ENCODE data around the gene SMIM38. TPM values are rescaled to one million over a fixed set of nuclear protein-coding genes. Genes with fewer than 3 reads are reported as not detected.

Gene SMIM38
- total and polyA plus RNA-seq, 2 donors (not counting 1 experiment from before 2014, with no cell fraction given) = 1.2 to 1.6 TPM

DNA sequence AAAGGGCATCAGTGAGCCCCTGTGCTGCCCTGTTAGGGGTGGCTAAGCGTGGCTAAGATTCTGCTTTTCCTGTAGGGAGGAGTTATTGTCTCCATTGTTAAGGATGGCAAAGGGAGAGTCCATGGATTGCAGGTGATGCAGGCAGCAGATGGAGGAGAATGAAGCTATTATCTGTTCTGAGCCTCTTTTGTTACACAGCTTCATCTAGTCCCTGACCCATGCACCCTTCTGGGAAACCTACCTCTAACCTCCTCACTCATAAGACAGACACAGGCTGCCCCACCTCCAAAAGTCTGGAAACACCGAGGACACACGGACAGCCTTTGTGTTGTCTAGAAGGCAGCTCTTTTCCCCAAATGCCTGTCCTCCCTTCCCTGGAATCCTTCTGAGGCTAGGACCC is 13.7 kb downstream of the SMIM38 start:
- TF ChIP-seq, protein P1, sequence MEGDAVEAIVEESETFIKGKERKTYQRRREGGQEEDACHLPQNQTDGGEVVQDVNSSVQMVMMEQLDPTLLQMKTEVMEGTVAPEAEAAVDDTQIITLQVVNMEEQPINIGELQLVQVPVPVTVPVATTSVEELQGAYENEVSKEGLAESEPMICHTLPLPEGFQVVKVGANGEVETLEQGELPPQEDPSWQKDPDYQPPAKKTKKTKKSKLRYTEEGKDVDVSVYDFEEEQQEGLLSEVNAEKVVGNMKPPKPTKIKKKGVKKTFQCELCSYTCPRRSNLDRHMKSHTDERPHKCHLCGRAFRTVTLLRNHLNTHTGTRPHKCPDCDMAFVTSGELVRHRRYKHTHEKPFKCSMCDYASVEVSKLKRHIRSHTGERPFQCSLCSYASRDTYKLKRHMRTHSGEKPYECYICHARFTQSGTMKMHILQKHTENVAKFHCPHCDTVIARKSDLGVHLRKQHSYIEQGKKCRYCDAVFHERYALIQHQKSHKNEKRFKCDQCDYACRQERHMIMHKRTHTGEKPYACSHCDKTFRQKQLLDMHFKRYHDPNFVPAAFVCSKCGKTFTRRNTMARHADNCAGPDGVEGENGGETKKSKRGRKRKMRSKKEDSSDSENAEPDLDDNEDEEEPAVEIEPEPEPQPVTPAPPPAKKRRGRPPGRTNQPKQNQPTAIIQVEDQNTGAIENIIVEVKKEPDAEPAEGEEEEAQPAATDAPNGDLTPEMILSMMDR (IDR thresholded peaks at IDR 0.05) = no peak
- no peak for TF ChIP-seq EZH2 (IDR thresholded peaks at IDR 0.05; ENCODE audit: borderline replicate concordance, insufficient read depth, low read depth, low read length, poor library complexity, severe bottlenecking)
- ATAC-seq (ENCODE audit: low read depth) = no peak
- POLR2A ChIA-PET = no interaction called here
- Mint-ChIP-seq H3K27me3 (peaks cover 9% of the 10 kb centered on the region), H3K4me3 (no peak overlapping the region), H3K4me1 (peaks cover 9% of the 10 kb centered on the region), H3K27ac (no peak overlapping the region), H3K9me3 (ENCODE audit: insufficient read depth) (peaks cover 2% of the 10 kb centered on the region)
- Histone ChIP-seq H3K4me2 (replicated peaks; ENCODE audit: low read depth, low read length, poor library complexity, severe bottlenecking) (no peak overlapping the region), H4K20me1 (ENCODE audit: control insufficient read depth, insufficient read depth, low read length, poor library complexity, severe bottlenecking) (no peaks in the 10 kb centered on the region), H3K9ac (ENCODE audit: low read length) (no peak overlapping the region), H3K27me3 (replicated peaks in 1 of 4; ENCODE audit: control extremely low read depth in 1 of 4, control insufficient read depth in 3 of 4, insufficient read depth in 4 of 4, low read length in 3 of 4) (no peaks in the 10 kb centered on the region), H3K4me3 (ENCODE audit: control extremely low read depth in 1 of 5, extremely low read depth in 1 of 5, insufficient read depth in 1 of 5, low read depth in 2 of 5, low read length in 4 of 5) (no peak overlapping the region), H3K4me1 (ENCODE audit: control insufficient read depth in 2 of 2, insufficient read depth in 2 of 2, low read length in 2 of 2) (peaks cover 6 to 8% of the 10 kb centered on the region in 2 donors), H3K27ac (ENCODE audit: low read length in 2 of 2) (no peak overlapping the region), H3K9me3 (ENCODE audit: control extremely low read depth in 1 of 3, control insufficient read depth in 2 of 3, insufficient read depth in 1 of 3, low read length in 2 of 3) (peaks cover 0 to 3% (median 0%) of the 10 kb centered on the region in 3 donors), H3K79me2 (ENCODE audit: control insufficient read depth, insufficient read depth, low read length) (no peaks in the 10 kb centered on the region), H2AFZ (ENCODE audit: insufficient read depth, low read depth, low read length, poor library complexity, severe bottlenecking) (no peak overlapping the region), H3K36me3 (replicated peaks in 1 of 2; ENCODE audit: control extremely low read depth in 1 of 2, control insufficient read depth in 1 of 2, extremely low read depth in 1 of 2, insufficient read depth in 2 of 2, low read length in 1 of 2) (no peaks in the 10 kb centered on the region)
- 100% methylated on average over 3 of the region's 3 CpGs for WGBS (ENCODE audit: insufficient coverage)
- intact Hi-C loops (cut with micrococcal nuclease) = no loop called here
- CTCF ChIA-PET = no interaction called here
- DNase-seq = no peak

DNA sequence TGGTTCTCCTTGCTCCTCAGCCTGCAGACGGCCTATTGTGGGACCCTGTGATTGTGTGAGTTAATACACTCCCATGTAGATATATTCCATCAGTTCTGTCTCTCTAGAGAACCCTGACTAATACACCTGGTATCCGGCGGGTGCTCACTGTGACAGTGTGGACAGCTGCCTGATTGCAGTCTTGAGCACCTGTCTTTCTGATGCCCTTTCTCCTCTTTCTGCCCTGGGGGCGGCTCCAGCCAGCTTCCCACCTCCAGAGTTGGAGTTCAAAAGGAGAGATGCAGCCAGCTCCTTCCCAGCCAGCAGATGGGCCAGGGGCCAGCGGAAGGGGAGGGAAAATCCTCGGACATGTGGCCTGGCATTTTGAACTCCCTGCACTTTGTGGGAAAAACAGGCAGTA is 15.0 kb downstream of the SMIM38 start:
- 87% methylated on average over 5 of the region's 6 CpGs for WGBS (ENCODE audit: insufficient coverage)
- CTCF ChIA-PET = no interaction called here
- peaks cover 0 to 11% (median 1%) of the 10 kb centered on the region in 3 donors for H3K9me3 ChIP-seq (ENCODE audit: control extremely low read depth in 1 of 3, control insufficient read depth in 2 of 3, insufficient read depth in 1 of 3, low read length in 2 of 3)
- H2AFZ ChIP-seq (ENCODE audit: insufficient read depth, low read depth, low read length, poor library complexity, severe bottlenecking) = no peak overlapping the region
- no peak overlapping the region for H3K4me3 Mint-ChIP-seq
- H3K9ac ChIP-seq (ENCODE audit: low read length) = no peak overlapping the region
- no peaks in the 10 kb centered on the region for H3K36me3 ChIP-seq (replicated peaks in 1 of 2; ENCODE audit: control extremely low read depth in 1 of 2, control insufficient read depth in 1 of 2, extremely low read depth in 1 of 2, insufficient read depth in 2 of 2, low read length in 1 of 2)
- no peak for DNase-seq
- POLR2A ChIA-PET = no interaction called here
- H3K27ac Mint-ChIP-seq = no peak overlapping the region
- no peak overlapping the region for H3K4me3 ChIP-seq (ENCODE audit: control extremely low read depth in 1 of 5, extremely low read depth in 1 of 5, insufficient read depth in 1 of 5, low read depth in 2 of 5, low read length in 4 of 5)
- H3K4me1 Mint-ChIP-seq = peaks cover 9% of the 10 kb centered on the region
- intact Hi-C loops (cut with micrococcal nuclease) = no loop called here
- H4K20me1 ChIP-seq (ENCODE audit: control insufficient read depth, insufficient read depth, low read length, poor library complexity, severe bottlenecking) = no peaks in the 10 kb centered on the region
- no peak overlapping the region for H3K4me2 ChIP-seq (replicated peaks; ENCODE audit: low read depth, low read length, poor library complexity, severe bottlenecking)
- peaks cover 7% of the 10 kb centered on the region for H3K9me3 Mint-ChIP-seq (ENCODE audit: insufficient read depth)
- no peaks in the 10 kb centered on the region for H3K79me2 ChIP-seq (ENCODE audit: control insufficient read depth, insufficient read depth, low read length)
- H3K27me3 Mint-ChIP-seq = peaks cover 9% of the 10 kb centered on the region
- TF ChIP-seq EZH2 (IDR thresholded peaks at IDR 0.05; ENCODE audit: borderline replicate concordance, insufficient read depth, low read depth, low read length, poor library complexity, severe bottlenecking) = no peak
- TF ChIP-seq, protein P1 (IDR thresholded peaks at IDR 0.05) = no peak
- H3K27me3 ChIP-seq (replicated peaks in 1 of 4; ENCODE audit: control extremely low read depth in 1 of 4, control insufficient read depth in 3 of 4, insufficient read depth in 4 of 4, low read length in 3 of 4) = no peaks in the 10 kb centered on the region
- ATAC-seq (ENCODE audit: low read depth) = no peak
- H3K27ac ChIP-seq (ENCODE audit: low read length in 2 of 2) = no peak overlapping the region
- H3K4me1 ChIP-seq (ENCODE audit: control insufficient read depth in 2 of 2, insufficient read depth in 2 of 2, low read length in 2 of 2) = peaks cover 6 to 8% of the 10 kb centered on the region in 2 donors

All from B cell (primary cell).